Stimulated activated CD4-positive, alpha-beta T cell treated with anti-CD3 and anti-CD28 coated beads, Interleukin-1b, Interleukin-23, amount 100 ng/mL, for 1 hour (primary cell): Measurements from ENCODE around the gene UNC93B1.

Source experiments
- DNase-seq, 2 donors: peaks; one replicate each; pipeline ENCODE4 v3.0.0-alpha.2; 2020; ENCODE audit warnings: low read depth in 2 of 2

Gene UNC93B1

GRCh38 chr11:68024508-68024907 lies 20.6 kb upstream of the UNC93B1 start:
- no peak for DNase-seq

- no peak for DNase-seq
Measured at GRCh38 chr11:68022531-68022930, 18.6 kb upstream of the UNC93B1 start.

GRCh38 chr11:68021167-68021787 lies 17.4 kb upstream of the UNC93B1 start:
- no peak for DNase-seq

GRCh38 chr11:68020575-68020974 lies 16.7 kb upstream of the UNC93B1 start:
- DNase-seq: no peak

- no peak for DNase-seq
Measured at GRCh38 chr11:68019486-68019885, 15.6 kb upstream of the UNC93B1 start.

GRCh38 chr11:68018730-68019190 lies 14.9 kb upstream of the UNC93B1 start:
- DNase-seq: no peak

- DNase-seq: no peak
Measured at GRCh38 chr11:68017980-68018729, 14.3 kb upstream of the UNC93B1 start.

GRCh38 chr11:68016904-68017817 lies 13.3 kb upstream of the UNC93B1 start:
- no peak for DNase-seq

- DNase-seq: no peak
Measured at GRCh38 chr11:68016161-68016903, 12.4 kb upstream of the UNC93B1 start.

GRCh38 chr11:68015467-68015866 lies 11.6 kb upstream of the UNC93B1 start:
- no peak for DNase-seq

GRCh38 chr11:68014947-68015447 lies 11.1 kb upstream of the UNC93B1 start:
- DNase-seq: no peak

GRCh38 chr11:68014157-68014946 lies 10.5 kb upstream of the UNC93B1 start:
- DNase-seq: no peak

GRCh38 chr11:68013611-68014156 lies 9.8 kb upstream of the UNC93B1 start:
- no peak for DNase-seq

- no peak for DNase-seq
Measured at GRCh38 chr11:68012843-68013610, 9.1 kb upstream of the UNC93B1 start.

- no peak for DNase-seq
Measured at GRCh38 chr11:68012044-68012842, 8.3 kb upstream of the UNC93B1 start.

- DNase-seq: no peak
Measured at GRCh38 chr11:68011051-68011943, 7.4 kb upstream of the UNC93B1 start.
